Kidney capillary endothelial cell (primary cell): ENCODE data around the gene PSMG2.

Experiments
- DNase-seq: peaks from one replicate; pipeline ENCODE4 v3.0.0-alpha.2; 2018; ENCODE audit warnings: low spot score

PSMG2 gene

GRCh38 chr18:12702221-12703095, at the start of gene PSMG2, which contains the start of gene CEP76:
PSMG2 (plus strand) TSS chr18:12703042; CDS start chr18:12703108, 66 bp downstream.
CEP76 (minus strand) TSS chr18:12702723; CDS start chr18:12702548, 175 bp downstream.
- DNase-seq, result peak; percentile 85

GRCh38 chr18:12654971-12655370, 47.9 kb upstream of the PSMG2 start:
- no peak for DNase-seq

- no peak for DNase-seq
Measured at GRCh38 chr18:12656605-12656937, 46.3 kb upstream of the PSMG2 start.

DNA sequence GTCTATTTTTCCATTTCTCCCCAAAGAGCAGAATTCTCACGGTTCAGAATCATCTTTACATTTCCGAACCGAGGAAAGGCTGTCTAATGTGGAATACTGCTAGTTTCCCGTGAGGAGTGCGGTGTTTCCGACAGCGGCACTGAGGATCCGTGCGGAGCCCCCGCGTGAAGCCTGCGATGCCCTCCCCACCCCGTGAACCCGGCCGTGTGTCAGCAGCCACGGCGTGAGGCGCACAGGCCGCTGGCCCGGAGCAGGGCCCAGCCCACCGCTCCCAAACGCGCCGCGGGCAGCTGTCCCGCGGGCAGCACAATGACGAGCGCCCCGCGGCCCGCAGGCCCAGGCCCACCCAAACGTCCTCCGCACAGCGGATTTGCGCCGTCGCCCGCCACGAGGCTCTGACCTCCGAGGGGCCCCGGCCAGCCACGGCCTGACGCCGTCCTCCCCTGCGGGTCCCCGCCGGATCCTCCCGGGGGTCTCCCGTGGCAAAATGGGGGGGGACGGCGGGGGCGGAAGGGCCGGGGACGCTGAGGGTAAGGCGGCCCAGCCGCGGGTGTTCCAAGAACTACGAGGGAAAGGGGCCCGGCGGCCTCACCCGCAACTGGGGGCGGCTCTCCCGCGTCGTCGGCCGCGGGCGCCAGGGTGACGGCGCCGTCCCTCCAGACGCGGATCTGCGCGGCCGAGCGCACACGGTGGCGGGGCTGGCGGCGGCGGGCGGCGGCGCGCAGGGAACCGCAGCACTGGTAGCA, 45.7 kb upstream of the PSMG2 start:
- DNase-seq, result no peak

- DNase-seq, result no peak
Measured at GRCh38 chr18:12657684-12658425, 45.0 kb upstream of the PSMG2 start, which contains the start of gene SPIRE1. SPIRE1 (minus strand) TSS chr18:12658107; CDS start chr18:12657866, 241 bp downstream.

- DNase-seq, result no peak
Measured at GRCh38 chr18:12658426-12659138, 44.3 kb upstream of the PSMG2 start.

- DNase-seq, result peak; percentile 92
Measured at GRCh38 chr18:12659904-12660605, 42.8 kb upstream of the PSMG2 start.

DNA sequence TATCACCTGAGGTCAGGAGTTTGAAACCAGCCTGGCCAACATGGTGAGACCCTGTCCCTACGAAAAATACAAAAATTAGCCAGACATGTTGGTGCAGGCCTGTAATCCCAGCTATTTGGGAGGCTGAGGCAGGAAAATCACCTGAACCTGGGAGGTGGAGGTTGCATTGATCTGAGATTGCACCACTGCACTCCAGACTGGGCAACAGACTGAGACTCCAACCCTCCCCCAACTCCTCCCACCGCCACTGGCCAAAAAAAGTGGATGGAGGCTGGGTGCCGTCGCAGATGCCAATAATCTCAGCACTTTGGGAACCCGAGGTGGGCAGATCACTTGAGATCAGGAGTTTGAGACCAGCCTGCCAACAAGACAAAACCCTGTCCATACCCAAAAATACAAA, 34.8 kb upstream of the PSMG2 start:
- no peak for DNase-seq

DNA sequence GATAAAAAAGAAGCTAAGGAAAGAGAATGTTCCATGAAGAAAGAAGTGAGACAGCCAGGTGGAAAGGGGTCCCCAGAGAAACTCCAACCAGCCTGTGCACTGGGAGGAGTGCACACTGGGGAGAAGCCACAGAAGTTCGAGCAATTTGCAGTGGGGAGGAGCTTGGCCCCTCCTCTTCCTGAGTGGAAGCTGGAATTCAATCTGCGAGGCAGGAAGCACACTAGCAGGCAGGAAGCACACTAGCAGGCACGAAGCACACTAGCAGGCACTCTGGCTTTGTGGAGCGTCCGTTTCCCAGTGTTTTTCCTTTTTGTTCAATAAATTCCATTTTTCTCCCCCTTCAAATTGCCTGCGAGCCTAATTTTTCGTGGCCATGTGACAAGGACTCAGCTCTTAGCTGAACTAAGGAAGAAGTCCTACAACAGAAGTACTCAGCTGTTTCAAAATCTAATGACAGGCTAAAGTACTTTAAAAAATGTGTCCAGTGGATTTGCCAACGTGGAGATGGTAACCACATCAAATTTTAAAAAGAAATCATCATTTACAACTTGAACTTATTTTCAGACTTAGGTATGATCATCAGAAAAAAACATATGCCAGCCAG, 23.6 kb upstream of the PSMG2 start:
- peak; percentile 75 for DNase-seq

GRCh38 chr18:12686100-12686499, 16.7 kb upstream of the PSMG2 start:
- DNase-seq, result no peak

DNA sequence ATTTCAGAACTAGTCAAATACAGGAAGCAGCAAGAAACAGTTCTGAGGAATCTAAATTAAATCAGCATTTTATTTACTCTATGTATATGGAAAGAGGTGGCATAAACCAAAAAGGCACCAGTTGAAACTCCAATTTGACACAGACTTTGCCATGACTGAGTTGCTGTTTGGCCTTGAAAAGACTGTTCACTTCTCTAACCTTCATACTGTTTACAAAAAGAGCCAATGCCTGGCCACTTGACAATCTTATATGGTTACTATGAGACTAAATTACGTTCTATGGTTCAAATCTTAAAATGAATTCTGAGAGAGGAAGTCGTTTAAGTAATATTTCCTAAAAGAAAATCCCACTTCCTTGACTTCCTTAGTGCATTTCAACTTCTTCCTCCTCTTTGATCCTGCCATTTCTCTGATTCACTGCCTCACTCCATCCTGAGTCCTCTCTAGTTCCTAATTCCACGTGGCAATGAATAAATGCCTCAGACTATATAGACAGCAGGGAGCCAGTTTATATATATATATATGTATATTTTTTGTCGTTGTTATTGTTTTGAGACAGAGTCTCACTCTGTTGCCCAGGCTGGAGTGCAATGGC, 13.5 kb upstream of the PSMG2 start:
- DNase-seq, result no peak

DNA sequence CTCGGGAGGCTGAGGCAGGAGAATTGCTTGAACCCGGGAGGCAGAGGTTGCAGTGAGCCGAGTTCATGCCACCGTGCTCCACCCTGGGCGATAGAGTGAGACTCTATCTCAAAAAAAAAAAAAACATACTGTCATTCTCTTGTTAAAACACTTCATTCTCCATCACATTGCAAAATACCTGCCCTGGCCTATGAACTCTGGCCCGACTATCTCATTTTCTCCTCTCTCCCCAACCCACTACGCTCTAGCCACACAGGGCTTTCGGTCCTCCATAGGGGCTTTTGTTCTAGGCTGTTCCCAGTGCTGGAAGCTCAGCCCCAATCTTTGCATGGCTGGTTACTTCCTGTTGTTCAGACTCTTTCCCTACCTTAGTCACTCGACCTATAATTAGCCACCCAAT, 10.6 kb upstream of the PSMG2 start:
- DNase-seq, result no peak

GRCh38 chr18:12694032-12694431, 8.8 kb upstream of the PSMG2 start:
- no peak for DNase-seq

DNA sequence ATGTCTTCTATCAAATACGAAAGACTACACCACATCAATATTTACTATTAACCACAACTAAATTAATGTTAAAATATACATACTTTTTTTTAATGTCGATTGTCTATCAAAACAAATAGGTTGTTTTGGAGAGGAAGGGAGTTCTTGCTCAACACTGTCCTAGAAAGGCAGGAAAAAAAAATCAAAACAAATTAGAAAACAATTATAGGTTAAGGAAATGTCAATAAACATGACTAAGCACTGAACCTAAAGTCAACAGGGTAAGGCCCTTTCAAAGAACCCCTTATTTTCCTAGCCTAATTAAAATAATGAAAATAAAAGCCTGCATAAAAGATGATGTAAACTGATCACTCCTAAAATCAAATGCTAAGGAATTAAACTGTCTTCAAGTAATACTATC, 3.1 kb upstream of the PSMG2 start:
- DNase-seq, result no peak

DNA sequence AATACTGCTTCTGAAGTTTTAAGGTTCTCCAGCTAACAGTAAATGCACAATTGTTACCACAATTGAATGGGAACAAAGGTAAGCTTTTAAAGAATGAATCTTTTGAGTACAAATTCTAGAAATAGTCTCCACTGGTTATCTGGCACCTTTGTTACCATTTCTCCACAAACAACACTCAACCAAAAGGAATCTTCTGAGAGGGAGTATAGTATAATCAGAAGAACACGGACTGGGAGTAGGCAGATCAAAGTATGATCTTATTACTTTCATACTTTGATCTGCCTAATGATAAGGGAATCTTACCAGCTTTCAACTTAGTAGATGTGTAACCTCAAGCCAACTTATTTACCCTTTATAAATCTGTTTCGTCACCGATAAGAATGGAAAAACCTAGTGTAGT, 1.7 kb upstream of the PSMG2 start:
- DNase-seq, result no peak

DNA sequence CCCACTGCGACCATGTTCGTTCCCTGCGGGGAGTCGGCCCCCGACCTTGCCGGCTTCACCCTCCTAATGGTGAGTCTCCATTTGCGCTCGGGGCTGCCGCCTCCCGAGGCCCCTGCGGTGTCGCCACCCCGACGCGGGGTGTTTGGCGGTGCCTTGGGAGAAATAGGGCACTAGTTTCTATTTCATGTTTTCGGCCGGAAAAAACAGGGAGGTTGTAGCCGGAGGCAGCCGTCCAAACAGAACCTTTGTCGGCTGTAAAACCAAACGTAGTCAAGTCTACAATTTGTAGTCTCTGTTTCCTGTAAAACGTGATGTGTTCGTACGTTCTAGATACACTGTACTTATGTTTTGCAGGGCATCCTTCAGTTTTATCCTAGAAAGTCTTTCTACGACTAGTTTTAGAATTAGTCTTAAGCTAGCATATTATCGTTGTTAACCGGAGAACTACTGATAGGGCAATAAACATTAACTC, 290 bp downstream of the PSMG2 start:
- DNase-seq, result no peak

- DNase-seq, result peak; percentile 24
Measured at GRCh38 chr18:12703664-12704063, 822 bp downstream of the PSMG2 start.

DNA sequence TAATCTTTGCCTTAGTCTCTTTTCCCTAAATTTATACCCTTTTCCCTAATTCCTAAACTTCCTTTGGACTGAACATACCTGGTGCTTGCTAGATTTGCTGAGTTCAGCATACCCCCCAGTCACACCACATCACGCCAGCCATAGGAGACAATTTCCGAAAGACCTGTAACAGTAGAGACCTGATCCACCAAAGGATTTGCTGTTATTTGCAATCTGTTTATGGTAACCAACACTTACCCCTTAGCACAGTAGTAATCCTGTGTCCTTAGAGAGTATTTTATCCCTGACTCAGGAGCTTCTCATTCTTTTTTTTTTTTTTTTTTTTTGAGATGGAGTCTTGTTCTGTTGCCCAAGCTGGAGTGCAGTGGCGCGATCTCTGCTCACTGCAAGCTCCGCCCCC, 8.6 kb downstream of the PSMG2 start:
- DNase-seq, result no peak

GRCh38 chr18:12721495-12722275, 18.8 kb downstream of the PSMG2 start:
- DNase-seq, result no peak
